IMR-90 (cell line): Measurements from ENCODE around the gene PGPEP1. TPM values are rescaled to one million over a fixed set of nuclear protein-coding genes. Genes with fewer than 3 reads are reported as not detected.

Source experiments
- ATAC-seq: fragments of 200-7000 bp; cut with Tn5 transposase; 2 replicates; pipeline ENCODE4 v1.9.1; 2020; ENCODE audit warnings: low read depth, mild to moderate bottlenecking, moderate library complexity
- BruUV-seq: library from RNA; stranded (reverse); fragments of 400-500 nt; replicated peaks from 2 replicates; lab custom pipeline; 2021; lab: Mats Ljungman, UMichigan
- CTCF ChIA-PET: fragments of 300-600 bp; formaldehyde crosslinking; extraction: SDS; loops from one replicate; lab custom pipeline; 2021; ENCODE audit warnings: antibody characterized with exemption; lab: Yijun Ruan, JAX
- POLR2A ChIA-PET: fragments of 300-600 bp; sonication (Branson Sonifier 250); formaldehyde crosslinking; loops from one replicate; lab custom pipeline; 2022; ENCODE audit warnings: antibody characterized with exemption; ENCODE audit not compliant: unreplicated experiment; lab: Charles Lee
- DNase-seq: peaks from one replicate; pipeline ENCODE4 v3.0.0; 2013
- H2AFZ ChIP-seq: replicated peaks from 2 replicates; pipeline ENCODE3; 2013; ENCODE audit warnings: low read length, mild to moderate bottlenecking; ENCODE audit not compliant: poor library complexity
- H2AK5ac ChIP-seq: 2 replicates; pipeline ENCODE4 v1.6.1; 2013; ENCODE audit warnings: low read depth, low read length, inconsistent platforms
- H2AK9ac ChIP-seq: replicated peaks from 2 replicates; pipeline ENCODE3; 2013; ENCODE audit warnings: mild to moderate bottlenecking, low read depth, low read length, moderate library complexity; ENCODE audit not compliant: poor library complexity
- H2BK120ac ChIP-seq: 2 replicates; pipeline ENCODE4 v1.6.1; 2013; ENCODE audit warnings: low read depth, low read length, inconsistent platforms
- H2BK15ac ChIP-seq: 3 replicates; pipeline ENCODE4 v1.6.1; 2013; ENCODE audit warnings: low read depth, low read length, inconsistent platforms
- H2BK20ac ChIP-seq: 2 replicates; pipeline ENCODE4 v1.6.1; 2013; ENCODE audit warnings: low read depth, mild to moderate bottlenecking, inconsistent platforms, low read length, moderate library complexity
- H2BK5ac ChIP-seq: 2 replicates; pipeline ENCODE4 v1.6.1; 2013; ENCODE audit warnings: mild to moderate bottlenecking, low read depth, low read length, inconsistent platforms; ENCODE audit not compliant: poor library complexity, severe bottlenecking
- H3K14ac ChIP-seq: replicated peaks from 2 replicates; pipeline ENCODE4 v1.6.1; 2013; ENCODE audit warnings: low read depth, low read length, inconsistent platforms
- H3K18ac ChIP-seq: 2 replicates; pipeline ENCODE4 v1.6.1; 2013; ENCODE audit warnings: low read depth, low read length, control low read depth
- H3K23ac ChIP-seq: 2 replicates; pipeline ENCODE4 v1.6.1; 2013; ENCODE audit warnings: low read depth, low read length, inconsistent platforms
- H3K27ac ChIP-seq: 2 replicates; pipeline ENCODE4 v1.5.1; 2013; ENCODE audit warnings: mild to moderate bottlenecking, control low read depth, low read length; ENCODE audit not compliant: insufficient read depth
- H3K27me3 ChIP-seq: 2 replicates; pipeline ENCODE4 v1.6.1; 2013; ENCODE audit warnings: low read length; ENCODE audit not compliant: control insufficient read depth, insufficient read depth
- H3K36me3 ChIP-seq: 2 replicates; pipeline ENCODE4 v1.6.1; 2013; ENCODE audit warnings: low read length, mixed read lengths; ENCODE audit not compliant: control insufficient read depth, insufficient read depth
- H3K4ac ChIP-seq: 2 replicates; pipeline ENCODE4 v1.6.1; 2013; ENCODE audit warnings: low read depth, low read length, inconsistent platforms
- H3K4me1 ChIP-seq: 2 replicates; pipeline ENCODE4 v1.6.1; 2013; ENCODE audit warnings: low read length, mixed read lengths; ENCODE audit not compliant: control insufficient read depth, insufficient read depth
- H3K4me2 ChIP-seq: 2 replicates; pipeline ENCODE4 v1.6.1; 2013; ENCODE audit warnings: low read depth, mild to moderate bottlenecking, control low read depth, low read length, moderate library complexity
- H3K4me3 ChIP-seq: 2 replicates; pipeline ENCODE4 v1.5.1; 2013; ENCODE audit warnings: low read depth, mild to moderate bottlenecking, control low read depth, low read length, moderate library complexity; ENCODE audit not compliant: insufficient read depth
- H3K56ac ChIP-seq: 2 replicates; pipeline ENCODE4 v1.6.1; 2013; ENCODE audit warnings: low read length, inconsistent platforms; ENCODE audit not compliant: insufficient read depth; ENCODE audit errors: extremely low read depth
- H3K79me1 ChIP-seq, 2 experiments: 2 replicates each; pipeline ENCODE4 v1.6.1; 2013; ENCODE audit warnings: low read length in 2 of 2, inconsistent platforms in 1 of 2, low read depth in 1 of 2
- H3K9ac ChIP-seq: 2 replicates; pipeline ENCODE4 v1.6.1; 2013; ENCODE audit warnings: low read depth, low read length, control low read depth
- H3K9me1 ChIP-seq: 2 replicates; pipeline ENCODE4 v1.6.1; 2013; ENCODE audit warnings: low read length, inconsistent platforms; ENCODE audit not compliant: insufficient read depth
- H3K9me3 ChIP-seq: 2 replicates; pipeline ENCODE4 v1.6.1; 2013; ENCODE audit warnings: low read length; ENCODE audit not compliant: control insufficient read depth, insufficient read depth
- H4K20me1 ChIP-seq: 2 replicates; pipeline ENCODE4 v1.6.1; 2013; ENCODE audit warnings: low read length, inconsistent platforms; ENCODE audit not compliant: insufficient read depth
- H4K5ac ChIP-seq: 2 replicates; pipeline ENCODE4 v1.6.1; 2013; ENCODE audit warnings: mild to moderate bottlenecking, low read depth, low read length, control low read depth
- H4K8ac ChIP-seq, 2 experiments: 2 replicates each; pipeline ENCODE4 v1.6.1; 2013; ENCODE audit warnings: low read depth in 2 of 2, low read length in 2 of 2, control low read depth in 1 of 2, inconsistent platforms in 1 of 2
- H4K91ac ChIP-seq: 2 replicates; pipeline ENCODE4 v1.6.1; 2013; ENCODE audit warnings: low read depth, low read length, inconsistent platforms; ENCODE audit not compliant: insufficient read depth
- CHD1 ChIP-seq: IDR thresholded peaks from 2 replicates; pipeline ENCODE4 v1.6.1; 2012; ENCODE audit warnings: low read depth, low read length, improper control_type of control experiment
- FOS ChIP-seq: fragments of 150-350 bp; IDR thresholded peaks from 2 replicates; pipeline ENCODE4 v1.6.1; 2016; ENCODE audit warnings: low read depth, low read length
- MAFK ChIP-seq: IDR thresholded peaks from 2 replicates; pipeline ENCODE4 v1.6.1; 2012; ENCODE audit warnings: low read depth, low read length, improper control_type of control experiment
- MAZ ChIP-seq: IDR thresholded peaks from 2 replicates; pipeline ENCODE4 v1.6.1; 2012; ENCODE audit warnings: low read depth, mild to moderate bottlenecking, low read length, improper control_type of control experiment, moderate library complexity, borderline replicate concordance
- POLR2A ChIP-seq: IDR thresholded peaks from 2 replicates; pipeline ENCODE4 v1.6.1; 2012; ENCODE audit warnings: mild to moderate bottlenecking, low read depth, low read length
- RAD21 ChIP-seq: IDR thresholded peaks from 2 replicates; pipeline ENCODE4 v1.6.1; 2012; ENCODE audit warnings: low read length, improper control_type of control experiment
- RFX5 ChIP-seq: IDR thresholded peaks from 2 replicates; pipeline ENCODE4 v1.8.0; 2012; ENCODE audit warnings: low read depth, mild to moderate bottlenecking, low read length, moderate library complexity
- SMC3 ChIP-seq: fragments of 150-350 bp; IDR thresholded peaks from 2 replicates; pipeline ENCODE4 v1.6.1; 2016; ENCODE audit warnings: low read depth, mild to moderate bottlenecking, antibody characterized with exemption, low read length, moderate library complexity
- WGBS, 2 experiments: methylation state at CpG; one replicate each; pipeline versions ENCODE4 v1.1.5 to v1.1.7; 2013; ENCODE audit warnings: missing lambda C conversion rate in 2 of 2; ENCODE audit not compliant: insufficient read length in 1 of 2; ENCODE audit errors: extremely low coverage in 2 of 2; 5-methylcytosine and 5-hydroxymethylcytosine counted together
- dilution Hi-C: fragments of 300-500 bp; cut with HindIII; formaldehyde crosslinking; loops from one replicate; pipeline ENCODE4 v1.14.3; 2018; ENCODE audit warnings: low sequenced_read_pairs; ENCODE audit not compliant: unreplicated experiment
- in situ Hi-C: fragments of 300-500 bp; cut with MboI; formaldehyde crosslinking; loops from 3 replicates; pipeline ENCODE4 v1.14.3; 2019; ENCODE audit warnings: low sequenced_read_pairs, inconsistent platforms, mixed read lengths
- intact Hi-C: fragments of 100-400 bp; cut with micrococcal nuclease; formaldehyde crosslinking; loops from 2 replicates; pipeline ENCODE4 v1.10.0; 2022
- polyA plus RNA-seq, 3 experiments: library from polyadenylated mRNA; depleted of rRNA; stranded (reverse); fragments of >200 nt; gene quantifications; 2 replicates each; pipeline ENCODE4 v1.2.3, GENCODE V29; 2012; ENCODE audit warnings: low replicate concordance in 1 of 3
- total RNA-seq: library from RNA; depleted of rRNA; stranded (reverse); fragments of >200 nt; gene quantifications from 2 replicates; pipeline ENCODE4 v1.2.3, GENCODE V29; 2012
- TF ChIP-seq, protein P1 (sequence below): fragments of 150-350 bp; IDR thresholded peaks from 2 replicates; pipeline ENCODE4 v1.6.1; 2016; ENCODE audit warnings: low read depth, mild to moderate bottlenecking, low read length, moderate library complexity, borderline replicate concordance

PGPEP1 gene
- total and polyA plus RNA-seq, 2 of the 4 experiments (the other 2 are of a cell fraction), result 11.8 to 14.3 TPM

DNA sequence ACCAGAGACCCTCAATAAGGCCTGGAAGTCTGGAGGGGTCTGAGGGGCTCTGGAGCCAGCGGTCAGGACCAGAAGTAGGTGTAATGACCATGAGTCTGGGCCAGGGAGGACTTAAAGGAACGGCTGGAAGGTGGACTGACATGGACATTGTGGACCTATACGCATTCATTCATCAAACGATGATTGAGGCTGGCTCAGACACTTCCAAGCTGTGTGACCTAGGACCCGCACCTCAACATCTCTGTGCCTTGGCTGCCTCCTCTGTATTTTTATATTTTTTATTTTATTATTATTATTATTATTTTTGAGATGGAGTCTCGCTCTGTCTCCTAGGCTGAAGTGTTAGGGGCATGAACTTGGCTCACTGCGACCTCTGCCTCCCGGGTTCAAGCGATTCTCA is 66.4 kb downstream of the PGPEP1 start:
- Histone ChIP-seq H4K91ac (no peak overlapping the region), H2BK20ac (no peak overlapping the region), H3K4me2 (no peak overlapping the region), H4K20me1 (no peaks in the 10 kb centered on the region), H2BK5ac (no peak overlapping the region), H4K8ac (no peak overlapping the region), H3K18ac (no peak overlapping the region), H3K36me3 (no peaks in the 10 kb centered on the region), H3K4me1 (no peaks in the 10 kb centered on the region), H3K56ac (no peak overlapping the region), H2BK15ac (no peak overlapping the region), H3K9ac (no peak overlapping the region), H2AK9ac (no peak overlapping the region), H3K4ac (no peak overlapping the region), H3K9me1 (no peaks in the 10 kb centered on the region), H2BK120ac (no peak overlapping the region), H2AFZ (no peak overlapping the region), H2AK5ac (no peak overlapping the region), H3K4me3 (no peak overlapping the region), H3K14ac (no peak overlapping the region), H3K27ac (no peak overlapping the region), H3K23ac (no peak overlapping the region), H4K5ac (no peak overlapping the region), H3K9me3 (no peaks in the 10 kb centered on the region), H3K27me3 (no peaks in the 10 kb centered on the region), H3K79me1 (no peaks in the 10 kb centered on the region)
- intact Hi-C loops, result no loop called here
- WGBS, 2 experiments, result 93% methylated on average over 3 of the region's 9 CpGs; no CpG with 5 or more reads in 1 of the 2 experiments
- in situ Hi-C loops, result loop anchor here (5.0 to 10.0 kb wide), 2 partner anchors 54 to 132 kb away; partner anchors contain the start of gene IQCN
- ATAC-seq, result no peak
- no peak for DNase-seq
- TF ChIP-seq RFX5 (no peak), MAFK (no peak), CHD1 (no peak), RAD21 (no peak), FOS (no peak), MAZ (no peak), POLR2A (no peak), SMC3 (no peak)
- TF ChIP-seq, protein P1, sequence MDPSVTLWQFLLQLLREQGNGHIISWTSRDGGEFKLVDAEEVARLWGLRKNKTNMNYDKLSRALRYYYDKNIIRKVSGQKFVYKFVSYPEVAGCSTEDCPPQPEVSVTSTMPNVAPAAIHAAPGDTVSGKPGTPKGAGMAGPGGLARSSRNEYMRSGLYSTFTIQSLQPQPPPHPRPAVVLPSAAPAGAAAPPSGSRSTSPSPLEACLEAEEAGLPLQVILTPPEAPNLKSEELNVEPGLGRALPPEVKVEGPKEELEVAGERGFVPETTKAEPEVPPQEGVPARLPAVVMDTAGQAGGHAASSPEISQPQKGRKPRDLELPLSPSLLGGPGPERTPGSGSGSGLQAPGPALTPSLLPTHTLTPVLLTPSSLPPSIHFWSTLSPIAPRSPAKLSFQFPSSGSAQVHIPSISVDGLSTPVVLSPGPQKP, result no peak
- no TSS peak for BruUV-seq
- dilution Hi-C loops, result no loop called here
- ChIA-PET CTCF (no interaction called here), POLR2A (no interaction called here)
